Common myeloid progenitor, CD34-positive (primary cell): ENCODE data around the gene HERC2. TPM values are rescaled to one million over a fixed set of nuclear protein-coding genes. Genes with fewer than 3 reads are reported as not detected.
"Not testable (repeated sequence)": the region's sequence is repeated elsewhere in the genome, so short reads cannot be mapped to it uniquely, and the experiment has no call there.

ENCODE experiments used
- CTCF ChIA-PET: fragments of 350-600 bp; sonication (Branson Sonifier 250); formaldehyde crosslinking; loops from one replicate; lab custom pipeline; 2021; ENCODE audit warnings: antibody characterized with exemption; lab: Charles Lee
- POLR2A ChIA-PET: fragments of 350-600 bp; sonication (Branson Sonifier 250); formaldehyde crosslinking; loops from one replicate; lab custom pipeline; 2021; ENCODE audit warnings: antibody characterized with exemption; lab: Charles Lee
- DNase-seq, 3 donors: peaks; one replicate each; pipeline versions ENCODE4 v3.0.0 to v3.0.0-alpha.2; 2013
- H3K27ac ChIP-seq, 2 experiments: 1 replicate in 1 of 2; 2 replicates in 1 of 2; pipeline ENCODE4 v1.7.0; 2013; ENCODE audit warnings: inconsistent platforms in 2 of 2, low read length in 2 of 2, mild to moderate bottlenecking in 2 of 2, low read depth in 1 of 2, moderate library complexity in 1 of 2; ENCODE audit not compliant: severe bottlenecking in 2 of 2, insufficient read depth in 1 of 2, poor library complexity in 1 of 2
- H3K27me3 ChIP-seq, 5 experiments: replicated peaks in 2 of 5; 1 replicate in 3 of 5; 2 replicates in 2 of 5; pipeline versions ENCODE4 v1.6.1 to v1.7.0; 2013; ENCODE audit warnings: low read length in 4 of 5, mild to moderate bottlenecking in 2 of 5, moderate library complexity in 2 of 5, inconsistent platforms in 1 of 5; ENCODE audit not compliant: insufficient read depth in 5 of 5, control insufficient read depth in 4 of 5
- H3K36me3 ChIP-seq, 4 experiments: 1 replicate in 2 of 4; 2 replicates in 2 of 4; pipeline versions ENCODE4 v1.6.1 to v1.7.0; 2013; ENCODE audit warnings: low read length in 3 of 4, control low read depth in 1 of 4, mild to moderate bottlenecking in 1 of 4; ENCODE audit not compliant: control insufficient read depth in 4 of 4, insufficient read depth in 4 of 4
- H3K4me1 ChIP-seq, 4 experiments: 1 replicate in 3 of 4; 2 replicates in 1 of 4; pipeline versions ENCODE4 v1.6.1 to v1.7.1; 2013; ENCODE audit warnings: low read length in 3 of 4, mild to moderate bottlenecking in 3 of 4, control low read depth in 1 of 4, inconsistent platforms in 1 of 4, moderate library complexity in 1 of 4; ENCODE audit not compliant: control insufficient read depth in 4 of 4, insufficient read depth in 4 of 4; ENCODE audit errors: control extremely low read depth in 1 of 4
- H3K4me3 ChIP-seq, 7 experiments: 1 replicate in 4 of 7; 2 replicates in 3 of 7; pipeline versions ENCODE4 v1.5.1 to v1.7.0; 2013; ENCODE audit warnings: mild to moderate bottlenecking in 7 of 7, low read length in 6 of 7, moderate library complexity in 6 of 7, inconsistent platforms in 2 of 7, low read depth in 2 of 7, control low read depth in 1 of 7; ENCODE audit not compliant: insufficient read depth in 4 of 7, control insufficient read depth in 1 of 7; ENCODE audit errors: extremely low read depth in 1 of 7
- H3K9me3 ChIP-seq, 5 experiments: 1 replicate in 4 of 5; 2 replicates in 1 of 5; pipeline versions ENCODE4 v1.6.1 to v1.7.1; 2013; ENCODE audit warnings: low read length in 4 of 5, mild to moderate bottlenecking in 2 of 5, inconsistent platforms in 1 of 5, low read depth in 1 of 5, moderate library complexity in 1 of 5; ENCODE audit not compliant: control insufficient read depth in 4 of 5, insufficient read depth in 2 of 5; ENCODE audit errors: control extremely low read depth in 1 of 5
- WGBS: methylation state at CpG from one replicate; pipeline ENCODE4 v1.1.5; 2013; ENCODE audit not compliant: insufficient coverage; 5-methylcytosine and 5-hydroxymethylcytosine counted together
- polyA plus RNA-seq: library from polyadenylated mRNA; unstranded; fragments of 120-200 nt; gene quantifications from one replicate; pipeline ENCODE4 v1.2.1, GENCODE V29; 2013

HERC2 gene, protein sequence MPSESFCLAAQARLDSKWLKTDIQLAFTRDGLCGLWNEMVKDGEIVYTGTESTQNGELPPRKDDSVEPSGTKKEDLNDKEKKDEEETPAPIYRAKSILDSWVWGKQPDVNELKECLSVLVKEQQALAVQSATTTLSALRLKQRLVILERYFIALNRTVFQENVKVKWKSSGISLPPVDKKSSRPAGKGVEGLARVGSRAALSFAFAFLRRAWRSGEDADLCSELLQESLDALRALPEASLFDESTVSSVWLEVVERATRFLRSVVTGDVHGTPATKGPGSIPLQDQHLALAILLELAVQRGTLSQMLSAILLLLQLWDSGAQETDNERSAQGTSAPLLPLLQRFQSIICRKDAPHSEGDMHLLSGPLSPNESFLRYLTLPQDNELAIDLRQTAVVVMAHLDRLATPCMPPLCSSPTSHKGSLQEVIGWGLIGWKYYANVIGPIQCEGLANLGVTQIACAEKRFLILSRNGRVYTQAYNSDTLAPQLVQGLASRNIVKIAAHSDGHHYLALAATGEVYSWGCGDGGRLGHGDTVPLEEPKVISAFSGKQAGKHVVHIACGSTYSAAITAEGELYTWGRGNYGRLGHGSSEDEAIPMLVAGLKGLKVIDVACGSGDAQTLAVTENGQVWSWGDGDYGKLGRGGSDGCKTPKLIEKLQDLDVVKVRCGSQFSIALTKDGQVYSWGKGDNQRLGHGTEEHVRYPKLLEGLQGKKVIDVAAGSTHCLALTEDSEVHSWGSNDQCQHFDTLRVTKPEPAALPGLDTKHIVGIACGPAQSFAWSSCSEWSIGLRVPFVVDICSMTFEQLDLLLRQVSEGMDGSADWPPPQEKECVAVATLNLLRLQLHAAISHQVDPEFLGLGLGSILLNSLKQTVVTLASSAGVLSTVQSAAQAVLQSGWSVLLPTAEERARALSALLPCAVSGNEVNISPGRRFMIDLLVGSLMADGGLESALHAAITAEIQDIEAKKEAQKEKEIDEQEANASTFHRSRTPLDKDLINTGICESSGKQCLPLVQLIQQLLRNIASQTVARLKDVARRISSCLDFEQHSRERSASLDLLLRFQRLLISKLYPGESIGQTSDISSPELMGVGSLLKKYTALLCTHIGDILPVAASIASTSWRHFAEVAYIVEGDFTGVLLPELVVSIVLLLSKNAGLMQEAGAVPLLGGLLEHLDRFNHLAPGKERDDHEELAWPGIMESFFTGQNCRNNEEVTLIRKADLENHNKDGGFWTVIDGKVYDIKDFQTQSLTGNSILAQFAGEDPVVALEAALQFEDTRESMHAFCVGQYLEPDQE (N-terminal part only)
- 40.6 TPM for polyA plus RNA-seq

GRCh38 chr15:28322129-28322588 lies at the start of gene HERC2:
Gene HERC2 (minus strand): TSS chr15:28322179. CDS start chr15:28321433, 746 bp downstream.
- CTCF ChIA-PET, DNase-seq, H3K36me3 ChIP-seq, H3K9me3 ChIP-seq, POLR2A ChIA-PET, H3K27me3 ChIP-seq, H3K4me1 ChIP-seq, H3K27ac ChIP-seq: not testable (repeated sequence)
- peak within 1 kb of the TSS in 6 of 7 experiments; percentile 32 to 70 (median 51) for H3K4me3 ChIP-seq
- WGBS, result no CpG with 5 or more reads among the region's 52 CpGs

- POLR2A ChIA-PET, H3K4me3 ChIP-seq, H3K36me3 ChIP-seq, H3K27me3 ChIP-seq, DNase-seq, H3K27ac ChIP-seq, H3K4me1 ChIP-seq, CTCF ChIA-PET, H3K9me3 ChIP-seq: not testable (repeated sequence)
- no CpG with 5 or more reads among the region's 17 CpGs for WGBS
Observed at GRCh38 chr15:28365502-28365901, 43.5 kb upstream of the HERC2 start.

GRCh38 chr15:28357984-28358383 lies 36.0 kb upstream of the HERC2 start, which contains the start of gene GOLGA6L24:
Gene GOLGA6L24 (minus strand): TSS chr15:28358084. CDS start chr15:28358023, 61 bp downstream.
- H3K9me3 ChIP-seq, H3K4me3 ChIP-seq, CTCF ChIA-PET, DNase-seq, H3K27me3 ChIP-seq, POLR2A ChIA-PET, H3K36me3 ChIP-seq, H3K27ac ChIP-seq, H3K4me1 ChIP-seq: not testable (repeated sequence)
- WGBS, result no CpG with 5 or more reads among the region's 7 CpGs

DNA sequence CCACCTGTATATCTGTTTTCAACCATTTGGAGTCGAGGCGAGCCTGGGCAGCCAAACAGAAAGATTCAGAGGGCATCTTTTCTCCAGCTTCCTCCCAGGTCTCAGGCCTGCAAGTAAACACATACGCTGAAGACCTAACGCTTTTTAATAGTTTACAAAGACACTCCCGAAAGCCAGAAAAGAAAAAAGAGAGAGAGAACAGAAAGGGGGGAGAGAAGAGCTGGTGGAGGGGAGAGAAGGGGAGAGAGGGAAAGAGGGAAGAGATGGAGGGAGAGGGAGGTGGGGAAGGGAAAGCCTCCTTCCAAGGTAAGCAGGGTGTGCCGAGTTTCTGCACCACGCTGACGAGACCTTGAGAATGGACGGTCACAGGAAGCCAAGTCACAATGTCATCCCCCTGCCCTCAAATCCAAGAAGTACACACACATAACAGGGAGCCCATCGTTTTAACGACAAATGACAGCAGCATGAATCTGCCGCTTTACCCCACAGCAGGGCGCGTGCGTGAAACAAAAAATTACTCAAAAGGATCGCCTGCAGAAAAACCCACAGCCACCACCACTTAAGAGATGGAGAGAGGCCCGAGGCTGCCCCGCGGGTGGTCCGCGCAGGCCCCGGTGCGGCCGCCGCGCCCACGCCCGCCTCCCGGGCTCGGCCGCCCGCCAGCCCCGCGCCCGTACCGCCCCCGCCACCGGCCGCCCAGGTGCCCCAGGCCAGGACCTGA lies 461 bp downstream of the HERC2 start:
- H3K9me3 ChIP-seq, CTCF ChIA-PET, H3K27me3 ChIP-seq, H3K27ac ChIP-seq, H3K36me3 ChIP-seq, POLR2A ChIA-PET, H3K4me1 ChIP-seq, DNase-seq: not testable (repeated sequence)
- H3K4me3 ChIP-seq, result peak overlapping the region in 6 of 7 experiments; percentile 31 to 70 (median 42)
- WGBS, result no CpG with 5 or more reads among the region's 39 CpGs

GRCh38 chr15:28319725-28320124 lies 2.3 kb downstream of the HERC2 start:
- POLR2A ChIA-PET, DNase-seq, H3K9me3 ChIP-seq, H3K4me3 ChIP-seq, H3K27ac ChIP-seq, H3K27me3 ChIP-seq, H3K36me3 ChIP-seq, CTCF ChIA-PET, H3K4me1 ChIP-seq: not testable (repeated sequence)
- WGBS, result no CpG with 5 or more reads among the region's 1 CpG

GRCh38 chr15:28318828-28319227 lies 3.2 kb downstream of the HERC2 start:
- CTCF ChIA-PET, H3K4me1 ChIP-seq, DNase-seq, H3K4me3 ChIP-seq, H3K27ac ChIP-seq, POLR2A ChIA-PET, H3K9me3 ChIP-seq, H3K27me3 ChIP-seq: not testable (repeated sequence)
- H3K36me3 ChIP-seq, result peaks cover 0 to 12% (median 8%) of the 10 kb centered on the region in 4 experiments
- WGBS, result no CpG with 5 or more reads among the region's 3 CpGs
